Keratinocyte (primary cell): ENCODE results near the gene ITSN1. TPM values are rescaled to one million over a fixed set of nuclear protein-coding genes. Genes with fewer than 3 reads are reported as not detected.
"Not testable (repeated sequence)": the region's sequence is repeated elsewhere in the genome, so short reads cannot be mapped to it uniquely, and the experiment has no call there.

Experiments
- DNase-seq: peaks from one replicate; pipeline ENCODE4 v3.0.0-alpha.2; 2011; ENCODE audit warnings: low read depth, missing footprints, low spot score
- FAIRE-seq: peaks from 2 replicates; lab custom pipeline; 2011; peaks lifted over from hg19 to GRCh38; lab: Jason Lieb, UNC
- H2AFZ ChIP-seq: 2 replicates; pipeline ENCODE4 v1.6.0; 2012; ENCODE audit warnings: low read length, control low read depth, inconsistent platforms; ENCODE audit not compliant: control insufficient read depth
- H3K27ac ChIP-seq: 2 replicates; pipeline ENCODE4 v1.5.1; 2011; ENCODE audit warnings: low read length; ENCODE audit not compliant: control insufficient read depth, insufficient read depth
- H3K27me3 ChIP-seq: 3 replicates; pipeline ENCODE4 v1.6.0; 2011; ENCODE audit warnings: low read length; ENCODE audit not compliant: control insufficient read depth, insufficient read depth; ENCODE audit errors: extremely low read depth
- H3K36me3 ChIP-seq, 2 experiments: 2 replicates in 1 of 2; 3 replicates in 1 of 2; pipeline ENCODE4 v1.5.1; 2011; ENCODE audit warnings: low read length in 2 of 2, mild to moderate bottlenecking in 1 of 2; ENCODE audit not compliant: control insufficient read depth in 2 of 2, insufficient read depth in 2 of 2; ENCODE audit errors: extremely low read depth in 1 of 2
- H3K4me1 ChIP-seq: 3 replicates; pipeline ENCODE4 v1.5.1; 2011; ENCODE audit warnings: low read length; ENCODE audit not compliant: control insufficient read depth, insufficient read depth; ENCODE audit errors: extremely low read depth
- H3K4me2 ChIP-seq: 3 replicates; pipeline ENCODE4 v1.6.0; 2011; ENCODE audit warnings: low read depth, low read length; ENCODE audit not compliant: control insufficient read depth, insufficient read depth; ENCODE audit errors: extremely low read depth
- H3K4me3 ChIP-seq, 3 experiments: fragments of 200-600 bp in 1 of 3; sonication (generic) in 1 of 3; 2 replicates in 2 of 3; 3 replicates in 1 of 3; pipeline ENCODE4 v1.5.1; 2011 to 2016; ENCODE audit warnings: low read length in 3 of 3, mild to moderate bottlenecking in 3 of 3, control low read depth in 2 of 3, inconsistent platforms in 1 of 3, low read depth in 1 of 3, mixed read lengths in 1 of 3, mixed run types in 1 of 3, moderate library complexity in 1 of 3; ENCODE audit not compliant: control insufficient read depth in 2 of 3, insufficient read depth in 2 of 3; ENCODE audit errors: extremely low read depth in 1 of 3
- H3K79me2 ChIP-seq: 2 replicates; pipeline ENCODE4 v1.6.0; 2012; ENCODE audit warnings: low read length; ENCODE audit not compliant: control insufficient read depth, insufficient read depth
- H3K9ac ChIP-seq: 3 replicates; pipeline ENCODE4 v1.6.0; 2011; ENCODE audit warnings: low read length; ENCODE audit not compliant: control insufficient read depth, insufficient read depth; ENCODE audit errors: extremely low read depth
- H3K9me1 ChIP-seq: 3 replicates; pipeline ENCODE4 v1.6.0; 2011; ENCODE audit warnings: low read length; ENCODE audit not compliant: control insufficient read depth, insufficient read depth; ENCODE audit errors: extremely low read depth
- H3K9me3 ChIP-seq: 2 replicates; pipeline ENCODE4 v1.5.1; 2012; ENCODE audit warnings: low read depth, low read length; ENCODE audit not compliant: control insufficient read depth
- H4K20me1 ChIP-seq: 3 replicates; pipeline ENCODE4 v1.6.0; 2011; ENCODE audit warnings: low read length; ENCODE audit not compliant: control insufficient read depth, insufficient read depth; ENCODE audit errors: extremely low read depth
- CTCF ChIP-seq, 3 experiments: IDR thresholded peaks in 1 of 3; conservative IDR thresholded peaks in 1 of 3; optimal IDR thresholded peaks in 1 of 3; 2 replicates in 2 of 3; 3 replicates in 1 of 3; pipeline versions ENCODE3 to v1.5.1; 2011; ENCODE audit warnings: low read length in 3 of 3, mild to moderate bottlenecking in 3 of 3, moderate library complexity in 2 of 3, control low read depth in 1 of 3, inconsistent platforms in 1 of 3; ENCODE audit not compliant: insufficient read depth in 2 of 3; ENCODE audit errors: extremely low read depth in 1 of 3
- EZH2 ChIP-seq: IDR thresholded peaks from one replicate; pipeline ENCODE4 v1.6.1; 2012; ENCODE audit warnings: inconsistent platforms, mild to moderate bottlenecking, low read length, moderate library complexity
- dilution Hi-C: fragments of 300-500 bp; cut with MboI; formaldehyde crosslinking; loops from one replicate; pipeline ENCODE4 v1.7.0; 2020; ENCODE audit warnings: low sequenced_read_pairs; ENCODE audit not compliant: extremely low pct_ligation_motif_present
- polyA plus RNA-seq, 5 experiments: library from polyadenylated mRNA; depleted of rRNA in 3 of 5; stranded (reverse) in 3 of 5; stranded (forward) in 1 of 5; unstranded in 1 of 5; fragments of >200 nt; gene quantifications; 1 replicate in 1 of 5; 2 replicates in 3 of 5; 3 replicates in 1 of 5; pipeline versions ENCODE4 v1.2.1 to v1.2.3, GENCODE V29; 2011 to 2012; ENCODE audit warnings: missing spikeins in 2 of 5, low read depth in 1 of 5, low replicate concordance in 1 of 5

The ITSN1 gene
- polyA plus RNA-seq, 1 donor (not counting 4 experiments of a cell fraction or from before 2014, with no cell fraction given): 34.3 TPM

- no peak for FAIRE-seq
- H3K27ac ChIP-seq: no peak overlapping the region
Observed at GRCh38 chr21:33608559-33608958, 33.7 kb upstream of the ITSN1 start.

GRCh38 chr21:33611006-33611744 is 31.1 kb upstream of the ITSN1 start:
- Histone ChIP-seq H3K9me3 (no peaks in the 10 kb centered on the region), H4K20me1 (no peaks in the 10 kb centered on the region), H3K36me3 (peaks cover 0 to 6% of the 10 kb centered on the region in 2 experiments), H3K79me2 (no peaks in the 10 kb centered on the region), H3K27me3 (no peaks in the 10 kb centered on the region), H2AFZ (no peak overlapping the region), H3K9me1 (no peaks in the 10 kb centered on the region), H3K27ac (no peak overlapping the region), H3K4me2 (no peak overlapping the region), H3K9ac (no peak overlapping the region), H3K4me1 (no peaks in the 10 kb centered on the region), H3K4me3 (no peak overlapping the region)
- no peak for FAIRE-seq
- dilution Hi-C loops: no loop called here
- no peak for TF ChIP-seq CTCF (optimal IDR thresholded peaks at IDR 0.05 in 1 of 3, IDR thresholded peaks at IDR 0.05 in 1 of 3, conservative IDR thresholded peaks at IDR 0.05 in 1 of 3; ENCODE audit: extremely low read depth in 1 of 3, insufficient read depth in 2 of 3, low read length in 3 of 3)
- TF ChIP-seq EZH2: no peak
- no peak for DNase-seq

More at GRCh38 chr21:33608559-33608958, 33.7 kb upstream of the ITSN1 start:
- Histone ChIP-seq H4K20me1 (no peaks in the 10 kb centered on the region), H3K4me3 (no peak overlapping the region), H3K9me1 (no peaks in the 10 kb centered on the region), H3K27me3 (no peaks in the 10 kb centered on the region), H3K36me3 (peaks cover 0 to 6% of the 10 kb centered on the region in 2 experiments), H3K9me3 (no peaks in the 10 kb centered on the region), H2AFZ (no peak overlapping the region), H3K4me1 (no peaks in the 10 kb centered on the region), H3K4me2 (no peak overlapping the region), H3K79me2 (no peaks in the 10 kb centered on the region), H3K9ac (no peak overlapping the region)
- TF ChIP-seq CTCF (optimal IDR thresholded peaks at IDR 0.05 in 1 of 3, IDR thresholded peaks at IDR 0.05 in 1 of 3, conservative IDR thresholded peaks at IDR 0.05 in 1 of 3; ENCODE audit: extremely low read depth in 1 of 3, insufficient read depth in 2 of 3, low read length in 3 of 3): no peak
- no peak for TF ChIP-seq EZH2
- dilution Hi-C loops: no loop called here
- DNase-seq: no peak

- H3K9me1 ChIP-seq, H3K79me2 ChIP-seq, H4K20me1 ChIP-seq, H3K4me2 ChIP-seq, dilution Hi-C loops, H2AFZ ChIP-seq, H3K4me3 ChIP-seq, FAIRE-seq, H3K27ac ChIP-seq, H3K9me3 ChIP-seq, H3K4me1 ChIP-seq, H3K36me3 ChIP-seq, H3K9ac ChIP-seq, H3K27me3 ChIP-seq, DNase-seq: not testable (repeated sequence)
Observed at GRCh38 chr21:33617565-33617964, 24.7 kb upstream of the ITSN1 start.
